ENCODE measurements around the gene MRPS9.
A peak's percentile ranks its signal among the peaks of the same experiment; 100 is the strongest.

Gene MRPS9

DNA sequence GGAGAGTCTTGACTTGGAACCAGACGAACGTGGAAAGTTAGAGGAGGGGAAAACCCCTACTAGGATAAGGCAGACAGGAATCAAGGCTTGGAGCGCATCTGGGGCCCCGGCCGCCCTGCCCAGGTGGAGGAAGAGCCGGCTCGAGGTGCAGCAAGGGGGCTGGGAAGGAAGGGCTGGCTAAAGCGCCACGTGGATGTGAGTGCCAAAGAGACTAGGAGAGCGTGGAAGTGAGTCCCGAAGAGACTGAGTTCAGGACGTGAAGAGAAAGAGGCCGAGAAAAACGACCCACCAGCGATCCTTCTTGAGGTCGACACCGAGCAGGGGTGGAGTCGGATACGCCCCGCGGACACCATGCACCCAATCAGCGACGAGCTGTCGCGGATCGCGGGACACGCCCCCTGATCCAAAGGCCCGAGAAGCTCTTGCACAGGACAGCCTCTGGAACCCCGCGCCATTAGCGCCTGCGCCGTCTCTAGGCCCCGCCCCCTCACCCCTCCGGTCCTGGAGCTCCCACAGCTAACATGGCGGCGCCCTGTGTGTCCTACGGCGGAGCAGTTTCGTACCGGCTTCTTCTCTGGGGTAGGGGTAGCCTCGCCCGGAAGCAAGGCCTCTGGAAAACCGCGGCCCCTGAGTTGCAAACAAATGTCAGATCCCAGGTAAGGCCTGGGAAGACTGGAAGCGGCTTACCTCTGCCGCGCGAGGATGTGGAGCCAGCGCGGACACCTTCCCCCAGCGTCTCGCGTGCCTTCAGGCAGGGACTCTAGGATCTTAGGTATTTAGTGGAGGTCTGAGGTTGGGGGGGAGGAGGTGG lies at the start of gene MRPS9:
TSS of gene MRPS9 (plus strand) at position 498 of the 811 bp plus-strand sequence. CDS start at position 522, 24 bp downstream.
- no peaks in the 10 kb centered on the region for H3K9me3 ChIP-seq (ENCODE audit: control insufficient read depth in 1 of 2, low read length in 2 of 2)
- no peaks in the 10 kb centered on the region for H3K27me3 ChIP-seq (ENCODE audit: low read depth, low read length)
- peaks cover 9 to 19% of the 10 kb centered on the region in 2 donors for H3K4me1 ChIP-seq (ENCODE audit: control insufficient read depth in 1 of 2, insufficient read depth in 2 of 2, low read length in 2 of 2)
- H3K4me3 ChIP-seq (ENCODE audit: low read depth in 1 of 2, low read length in 2 of 2) = peak within 1 kb of the TSS; percentile 97 to 99
- H3K36me3 ChIP-seq (ENCODE audit: control insufficient read depth in 1 of 2, insufficient read depth in 2 of 2, low read length in 2 of 2) = no peaks in the 10 kb centered on the region
- H3K27ac ChIP-seq (ENCODE audit: low read length) = peak within 1 kb of the TSS; percentile 82

DNA sequence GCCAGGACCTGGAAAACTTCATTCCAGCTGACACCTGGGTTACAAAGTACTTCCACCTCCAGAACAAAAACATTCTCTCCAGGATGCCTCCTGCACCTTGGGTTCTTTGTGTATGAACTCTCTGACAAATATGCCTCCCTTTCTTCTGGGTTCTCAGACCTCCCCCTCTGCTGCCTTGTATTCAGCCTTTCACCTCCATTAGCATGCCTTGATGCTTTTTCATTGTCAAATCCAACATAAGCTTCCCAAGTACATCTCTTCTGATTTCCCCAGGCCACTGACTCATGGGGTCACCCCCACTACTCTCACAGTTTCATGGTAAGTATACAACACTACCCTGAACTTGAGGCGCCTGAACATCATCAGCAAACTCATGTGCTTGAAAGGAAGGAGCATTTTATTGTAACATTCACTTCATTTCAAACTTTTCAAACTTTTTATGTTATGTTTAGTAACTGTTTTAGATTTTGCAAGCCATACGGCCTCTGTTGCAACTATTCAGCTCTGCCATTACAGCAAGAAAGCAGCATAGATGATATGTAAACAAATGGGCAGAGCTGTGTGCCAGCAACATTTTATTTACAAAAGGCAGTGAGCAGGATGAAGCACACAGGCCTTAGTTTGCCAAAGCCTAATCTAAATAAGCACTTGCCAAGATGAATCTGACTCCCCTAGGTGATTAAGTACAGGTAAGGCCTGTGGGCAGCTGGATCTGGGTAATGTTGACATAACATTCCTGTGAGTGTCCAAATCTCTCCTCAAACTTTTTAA lies 32.5 kb upstream of the MRPS9 start:
- Histone ChIP-seq H3K9me3 (ENCODE audit: control insufficient read depth in 1 of 2, low read length in 2 of 2) (peaks cover 5 to 18% of the 10 kb centered on the region in 2 donors), H3K4me3 (ENCODE audit: low read depth in 1 of 2, low read length in 2 of 2) (no peak overlapping the region), H3K27ac (ENCODE audit: low read length) (no peak overlapping the region), H3K4me1 (ENCODE audit: control insufficient read depth in 1 of 2, insufficient read depth in 2 of 2, low read length in 2 of 2) (peaks cover 0 to 4% of the 10 kb centered on the region in 2 donors), H3K36me3 (ENCODE audit: control insufficient read depth in 1 of 2, insufficient read depth in 2 of 2, low read length in 2 of 2) (no peaks in the 10 kb centered on the region), H3K27me3 (ENCODE audit: low read depth, low read length) (no peaks in the 10 kb centered on the region)

DNA sequence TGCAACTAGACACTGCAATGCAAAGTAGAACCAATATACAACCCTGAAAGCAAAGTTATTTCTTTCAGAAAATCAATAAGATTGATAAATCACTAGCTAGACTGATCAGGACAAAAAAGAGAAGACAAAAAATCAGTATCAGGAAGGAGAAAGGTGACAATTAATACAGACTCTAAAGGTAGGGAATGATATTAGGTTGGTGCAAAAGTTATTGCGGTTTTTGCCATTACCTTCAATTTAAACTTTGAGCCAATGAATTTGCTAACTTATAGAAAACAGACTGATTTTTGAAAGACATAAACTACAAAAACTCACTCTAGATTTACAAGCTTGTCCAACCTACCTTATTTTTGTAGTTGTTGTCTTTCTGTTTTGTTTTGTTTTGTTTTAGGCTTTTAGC lies 30.5 kb upstream of the MRPS9 start:
- Histone ChIP-seq H3K4me1 (ENCODE audit: control insufficient read depth in 1 of 2, insufficient read depth in 2 of 2, low read length in 2 of 2) (peaks cover 0 to 4% of the 10 kb centered on the region in 2 donors), H3K36me3 (ENCODE audit: control insufficient read depth in 1 of 2, insufficient read depth in 2 of 2, low read length in 2 of 2) (no peaks in the 10 kb centered on the region), H3K27ac (ENCODE audit: low read length) (no peak overlapping the region), H3K9me3 (ENCODE audit: control insufficient read depth in 1 of 2, low read length in 2 of 2) (peaks cover 5 to 7% of the 10 kb centered on the region in 2 donors), H3K27me3 (ENCODE audit: low read depth, low read length) (no peaks in the 10 kb centered on the region), H3K4me3 (ENCODE audit: low read depth in 1 of 2, low read length in 2 of 2) (no peak overlapping the region)

DNA sequence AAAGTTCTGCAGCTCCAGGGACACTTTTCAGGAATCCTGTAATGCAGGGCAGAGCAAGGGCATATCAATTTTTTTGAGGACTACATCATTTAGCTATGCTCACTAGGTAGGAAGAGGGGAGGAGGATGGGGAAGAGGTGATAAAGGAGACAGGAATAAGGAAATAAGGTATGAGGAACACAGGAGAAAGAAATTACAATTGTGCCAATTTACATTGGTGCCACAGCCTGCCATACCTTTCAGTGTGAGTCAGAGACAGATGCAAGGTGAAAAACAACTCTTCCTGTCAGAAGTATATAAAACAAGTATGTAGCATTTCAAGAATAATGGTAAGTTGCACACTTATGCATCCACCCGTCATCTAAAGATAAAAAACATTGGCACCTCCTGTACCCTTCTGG lies 5.4 kb upstream of the MRPS9 start:
- Histone ChIP-seq H3K4me1 (ENCODE audit: control insufficient read depth in 1 of 2, insufficient read depth in 2 of 2, low read length in 2 of 2) (peaks cover 0 to 6% of the 10 kb centered on the region in 2 donors), H3K36me3 (ENCODE audit: control insufficient read depth in 1 of 2, insufficient read depth in 2 of 2, low read length in 2 of 2) (no peaks in the 10 kb centered on the region), H3K27ac (ENCODE audit: low read length) (no peak overlapping the region), H3K9me3 (ENCODE audit: control insufficient read depth in 1 of 2, low read length in 2 of 2) (no peaks in the 10 kb centered on the region), H3K4me3 (ENCODE audit: low read depth in 1 of 2, low read length in 2 of 2) (no peak overlapping the region), H3K27me3 (ENCODE audit: low read depth, low read length) (no peaks in the 10 kb centered on the region)

DNA sequence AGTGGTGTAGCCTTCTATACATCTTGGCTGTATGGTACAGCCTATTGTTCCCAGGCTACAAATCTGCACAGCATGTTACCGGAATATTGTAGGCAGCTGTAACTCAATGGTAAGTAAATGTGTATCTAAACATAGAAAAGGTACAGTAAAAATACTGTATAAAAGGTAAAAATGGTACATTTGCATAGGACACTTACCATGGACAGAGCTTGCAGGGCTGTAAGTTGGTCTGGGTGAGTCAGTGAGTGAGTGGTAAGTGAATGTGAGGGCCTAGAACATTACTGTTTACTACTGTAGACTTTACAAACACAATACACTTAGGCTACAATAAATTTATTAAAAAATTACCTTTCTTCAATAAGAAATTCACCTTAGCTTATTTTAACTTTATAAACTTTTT lies 3.7 kb upstream of the MRPS9 start:
- H3K27me3 ChIP-seq (ENCODE audit: low read depth, low read length) = no peaks in the 10 kb centered on the region
- H3K9me3 ChIP-seq (ENCODE audit: control insufficient read depth in 1 of 2, low read length in 2 of 2) = no peaks in the 10 kb centered on the region
- peaks cover 5 to 11% of the 10 kb centered on the region in 2 donors for H3K4me1 ChIP-seq (ENCODE audit: control insufficient read depth in 1 of 2, insufficient read depth in 2 of 2, low read length in 2 of 2)
- no peak overlapping the region for H3K27ac ChIP-seq (ENCODE audit: low read length)
- H3K36me3 ChIP-seq (ENCODE audit: control insufficient read depth in 1 of 2, insufficient read depth in 2 of 2, low read length in 2 of 2) = no peaks in the 10 kb centered on the region
- H3K4me3 ChIP-seq (ENCODE audit: low read depth in 1 of 2, low read length in 2 of 2) = no peak overlapping the region

DNA sequence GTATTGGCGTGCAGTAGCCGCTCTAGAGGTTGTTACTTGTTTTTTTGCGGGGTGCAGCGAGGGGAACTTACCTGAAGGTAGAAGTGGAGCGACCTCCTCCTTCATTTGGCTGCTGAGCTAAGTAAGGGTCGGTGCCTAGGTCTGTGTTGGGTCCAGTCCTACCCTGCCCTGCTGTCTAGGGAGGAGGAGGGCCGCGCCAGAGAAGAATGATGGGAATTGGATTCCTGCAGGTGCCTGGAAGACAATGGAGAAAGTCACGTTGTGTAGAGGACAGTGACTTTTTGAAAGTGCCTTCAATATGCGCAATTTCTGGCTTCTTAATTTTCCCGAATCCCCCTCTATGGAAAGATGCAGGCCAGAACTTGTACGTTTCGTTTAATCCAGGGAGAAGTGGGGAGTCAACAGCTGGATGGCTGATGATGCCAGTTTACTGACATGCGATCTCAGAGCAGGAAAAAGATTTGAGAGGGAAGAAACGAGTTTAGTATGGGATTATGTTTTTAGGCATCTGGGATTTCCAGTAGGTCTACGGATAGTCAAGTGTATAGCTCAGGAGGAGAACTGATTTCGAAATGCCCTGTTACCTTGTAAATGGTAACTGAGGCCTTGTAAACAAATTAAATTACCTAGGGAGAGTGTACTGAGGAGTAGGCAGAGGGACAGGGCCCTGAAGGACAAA lies 653 bp downstream of the MRPS9 start:
- Histone ChIP-seq H3K4me3 (ENCODE audit: low read depth in 1 of 2, low read length in 2 of 2) (peak overlapping the region; percentile 97 to 99), H3K9me3 (ENCODE audit: control insufficient read depth in 1 of 2, low read length in 2 of 2) (no peaks in the 10 kb centered on the region), H3K27ac (ENCODE audit: low read length) (peak overlapping the region; percentile 82), H3K27me3 (ENCODE audit: low read depth, low read length) (no peaks in the 10 kb centered on the region), H3K4me1 (ENCODE audit: control insufficient read depth in 1 of 2, insufficient read depth in 2 of 2, low read length in 2 of 2) (peaks cover 9 to 19% of the 10 kb centered on the region in 2 donors), H3K36me3 (ENCODE audit: control insufficient read depth in 1 of 2, insufficient read depth in 2 of 2, low read length in 2 of 2) (no peaks in the 10 kb centered on the region)

DNA sequence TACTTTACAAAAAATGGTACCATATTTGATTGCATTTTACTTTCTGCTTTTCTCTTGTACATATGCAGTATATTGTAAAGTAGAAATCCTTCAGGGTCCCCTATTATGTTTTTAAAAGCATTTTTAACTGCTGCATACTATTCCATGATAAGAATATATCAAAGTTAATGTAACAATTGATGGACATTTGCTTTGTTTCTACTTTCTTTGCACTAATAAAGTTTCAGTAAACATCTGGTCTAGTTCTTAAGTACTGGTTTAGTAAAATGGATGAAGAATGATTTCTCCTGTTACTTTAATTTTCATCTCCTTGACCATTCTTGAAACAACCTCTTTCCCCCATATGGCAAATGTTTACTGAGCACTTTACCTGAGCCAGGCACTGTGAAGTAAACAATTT lies 1.7 kb downstream of the MRPS9 start:
- Histone ChIP-seq H3K27ac (ENCODE audit: low read length) (no peak overlapping the region), H3K9me3 (ENCODE audit: control insufficient read depth in 1 of 2, low read length in 2 of 2) (no peaks in the 10 kb centered on the region), H3K36me3 (ENCODE audit: control insufficient read depth in 1 of 2, insufficient read depth in 2 of 2, low read length in 2 of 2) (no peaks in the 10 kb centered on the region), H3K4me3 (ENCODE audit: low read depth in 1 of 2, low read length in 2 of 2) (no peak overlapping the region), H3K4me1 (ENCODE audit: control insufficient read depth in 1 of 2, insufficient read depth in 2 of 2, low read length in 2 of 2) (peaks cover 9 to 19% of the 10 kb centered on the region in 2 donors), H3K27me3 (ENCODE audit: low read depth, low read length) (no peaks in the 10 kb centered on the region)

DNA sequence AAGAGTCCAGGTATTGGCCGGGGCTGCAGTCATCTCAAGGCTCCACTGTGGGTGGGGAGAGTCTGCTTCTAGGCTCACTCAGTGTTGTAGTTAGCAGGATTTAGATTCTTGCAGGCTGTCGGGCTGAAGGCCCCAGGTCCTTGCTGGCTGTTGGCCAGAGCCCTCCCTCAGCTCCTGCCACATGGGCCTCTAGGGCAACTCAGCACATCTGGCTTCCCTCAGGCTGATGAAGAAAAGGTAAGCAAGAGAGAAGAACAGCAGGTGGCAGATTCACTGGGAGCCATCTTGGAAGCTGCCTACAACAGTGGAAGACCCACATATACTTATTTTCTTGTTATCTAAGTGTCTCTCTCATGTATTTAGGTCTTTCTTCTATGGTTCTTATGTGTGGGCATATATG lies 4.3 kb downstream of the MRPS9 start:
- Histone ChIP-seq H3K4me3 (ENCODE audit: low read depth in 1 of 2, low read length in 2 of 2) (no peak overlapping the region), H3K27ac (ENCODE audit: low read length) (no peak overlapping the region), H3K27me3 (ENCODE audit: low read depth, low read length) (no peaks in the 10 kb centered on the region), H3K9me3 (ENCODE audit: control insufficient read depth in 1 of 2, low read length in 2 of 2) (no peaks in the 10 kb centered on the region), H3K4me1 (ENCODE audit: control insufficient read depth in 1 of 2, insufficient read depth in 2 of 2, low read length in 2 of 2) (peaks cover 9 to 15% of the 10 kb centered on the region in 2 donors), H3K36me3 (ENCODE audit: control insufficient read depth in 1 of 2, insufficient read depth in 2 of 2, low read length in 2 of 2) (no peaks in the 10 kb centered on the region)

DNA sequence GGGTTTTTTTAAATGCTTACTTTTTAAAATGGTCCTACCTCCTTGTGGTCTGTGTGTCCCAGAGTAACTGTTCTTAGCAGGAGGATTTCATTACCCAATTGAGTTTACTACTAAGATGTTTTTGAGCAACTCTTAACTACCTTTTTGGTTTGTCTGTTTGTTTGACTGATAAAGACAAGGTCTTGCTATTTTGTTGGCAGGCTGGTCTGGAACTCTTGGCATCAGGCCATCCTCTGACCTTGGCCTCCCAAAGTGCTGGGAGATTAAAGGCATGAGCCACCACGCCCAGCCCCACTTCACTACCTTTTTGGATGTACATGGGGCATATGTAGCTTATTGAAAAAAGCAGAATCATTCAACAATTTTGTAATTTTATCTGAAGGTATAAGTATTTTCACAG lies 14.9 kb downstream of the MRPS9 start:
- Histone ChIP-seq H3K9me3 (ENCODE audit: control insufficient read depth in 1 of 2, low read length in 2 of 2) (peaks cover 0 to 6% of the 10 kb centered on the region in 2 donors), H3K4me3 (ENCODE audit: low read depth in 1 of 2, low read length in 2 of 2) (no peak overlapping the region), H3K27me3 (ENCODE audit: low read depth, low read length) (no peaks in the 10 kb centered on the region), H3K36me3 (ENCODE audit: control insufficient read depth in 1 of 2, insufficient read depth in 2 of 2, low read length in 2 of 2) (peaks cover 11 to 17% of the 10 kb centered on the region in 2 donors), H3K4me1 (ENCODE audit: control insufficient read depth in 1 of 2, insufficient read depth in 2 of 2, low read length in 2 of 2) (no peaks in the 10 kb centered on the region), H3K27ac (ENCODE audit: low read length) (no peak overlapping the region)

DNA sequence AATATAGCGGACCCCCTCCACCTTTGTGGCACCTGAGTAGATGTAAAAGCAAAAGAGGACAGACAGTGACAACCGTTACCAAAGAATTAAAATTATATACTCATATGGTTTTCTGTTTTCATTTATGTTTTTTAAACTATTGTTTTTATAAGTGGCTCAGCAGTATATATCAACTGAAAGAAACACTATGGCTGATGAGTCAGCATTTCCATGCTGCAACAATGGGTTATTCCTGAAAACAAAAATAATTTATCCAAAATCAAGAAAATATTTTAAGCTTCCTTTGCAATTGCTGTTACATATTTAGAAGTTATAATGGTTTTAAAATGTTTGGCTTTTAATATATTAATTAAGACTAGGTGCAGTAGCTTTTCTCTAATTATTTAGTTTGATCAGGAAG lies 17.7 kb downstream of the MRPS9 start:
- peaks cover 9 to 10% of the 10 kb centered on the region in 2 donors for H3K36me3 ChIP-seq (ENCODE audit: control insufficient read depth in 1 of 2, insufficient read depth in 2 of 2, low read length in 2 of 2)
- no peaks in the 10 kb centered on the region for H3K4me1 ChIP-seq (ENCODE audit: control insufficient read depth in 1 of 2, insufficient read depth in 2 of 2, low read length in 2 of 2)

DNA sequence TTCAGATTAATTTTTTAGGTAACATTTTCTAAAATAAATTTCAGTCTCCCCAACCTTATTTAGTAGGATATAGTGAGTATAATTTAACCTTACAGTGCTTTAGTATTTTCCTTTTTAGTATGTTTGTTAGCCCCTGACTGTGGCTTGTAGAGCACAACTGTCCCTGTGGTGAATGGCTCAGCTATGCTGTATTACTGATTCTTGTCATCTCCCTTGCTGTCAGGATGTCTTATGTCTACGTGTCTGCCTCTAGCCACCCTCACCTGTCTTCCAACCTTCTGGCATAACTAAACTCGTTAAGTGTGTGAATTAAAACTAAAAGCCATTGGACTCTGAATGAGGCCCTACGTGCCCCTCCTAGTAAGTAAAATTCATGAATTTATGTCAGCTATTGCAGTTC lies 18.4 kb downstream of the MRPS9 start:
- Histone ChIP-seq H3K27me3 (ENCODE audit: low read depth, low read length) (no peaks in the 10 kb centered on the region), H3K36me3 (ENCODE audit: control insufficient read depth in 1 of 2, insufficient read depth in 2 of 2, low read length in 2 of 2) (peaks cover 3 to 4% of the 10 kb centered on the region in 2 donors), H3K27ac (ENCODE audit: low read length) (no peak overlapping the region), H3K4me3 (ENCODE audit: low read depth in 1 of 2, low read length in 2 of 2) (no peak overlapping the region), H3K4me1 (ENCODE audit: control insufficient read depth in 1 of 2, insufficient read depth in 2 of 2, low read length in 2 of 2) (no peaks in the 10 kb centered on the region), H3K9me3 (ENCODE audit: control insufficient read depth in 1 of 2, low read length in 2 of 2) (peaks cover 0 to 6% of the 10 kb centered on the region in 2 donors)

More for the DNA sequence above, 17.7 kb downstream of the MRPS9 start:
- Histone ChIP-seq H3K9me3 (ENCODE audit: control insufficient read depth in 1 of 2, low read length in 2 of 2) (peaks cover 0 to 6% of the 10 kb centered on the region in 2 donors), H3K4me3 (ENCODE audit: low read depth in 1 of 2, low read length in 2 of 2) (no peak overlapping the region), H3K27me3 (ENCODE audit: low read depth, low read length) (no peaks in the 10 kb centered on the region), H3K27ac (ENCODE audit: low read length) (no peak overlapping the region)
